Naive thymus-derived CD4-positive, alpha-beta T cell (primary cell): ENCODE measurements around the gene CDK8. TPM values are rescaled to one million over a fixed set of nuclear protein-coding genes. Genes with fewer than 3 reads are reported as not detected.

Source experiments
- ATAC-seq: fragments of 150-1000 bp; cut with Tn5 transposase; 2 replicates; pipeline ENCODE4 v1.10.0; 2021; ENCODE audit warnings: mild to moderate bottlenecking, moderate library complexity
- CTCF ChIA-PET: fragments of 350-600 bp; sonication (Branson Sonifier 250); formaldehyde crosslinking; loops from one replicate; lab custom pipeline; 2021; ENCODE audit warnings: antibody characterized with exemption; lab: Charles Lee
- POLR2A ChIA-PET: fragments of 350-600 bp; sonication (Branson Sonifier 250); formaldehyde crosslinking; loops from one replicate; lab custom pipeline; 2021; ENCODE audit warnings: antibody characterized with exemption, inconsistent platforms; lab: Charles Lee
- DNase-seq, 9 donors: peaks; one replicate each; pipeline versions ENCODE4 v3.0.0 to v3.0.0-alpha.2; 2020 to 2022; ENCODE audit warnings: mixed read lengths in 1 of 9
- H3K27ac ChIP-seq: one replicate; pipeline ENCODE4 v1.7.0; 2013; ENCODE audit warnings: mild to moderate bottlenecking, low read depth, low read length, moderate library complexity
- H3K27me3 ChIP-seq, 2 donors: one replicate each; pipeline ENCODE4 v1.7.0; 2013; ENCODE audit warnings: low read length in 2 of 2, mild to moderate bottlenecking in 2 of 2, moderate library complexity in 2 of 2; ENCODE audit not compliant: control insufficient read depth in 2 of 2, insufficient read depth in 2 of 2
- H3K36me3 ChIP-seq, 3 experiments: 1 replicate in 2 of 3; 2 replicates in 1 of 3; pipeline ENCODE4 v1.7.0; 2013; ENCODE audit warnings: low read length in 3 of 3, mild to moderate bottlenecking in 3 of 3, moderate library complexity in 1 of 3; ENCODE audit not compliant: insufficient read depth in 3 of 3, control insufficient read depth in 2 of 3
- H3K4me1 ChIP-seq, 2 donors: one replicate each; pipeline ENCODE4 v1.7.0; 2013; ENCODE audit warnings: low read length in 2 of 2, mild to moderate bottlenecking in 2 of 2, moderate library complexity in 1 of 2; ENCODE audit not compliant: control insufficient read depth in 2 of 2, insufficient read depth in 2 of 2
- H3K4me3 ChIP-seq: 2 replicates; pipeline ENCODE4 v1.7.0; 2013; ENCODE audit warnings: mild to moderate bottlenecking, low read length
- H3K9me3 ChIP-seq, 3 experiments: 1 replicate in 2 of 3; 2 replicates in 1 of 3; pipeline ENCODE4 v1.7.0; 2013; ENCODE audit warnings: low read length in 3 of 3; ENCODE audit not compliant: control insufficient read depth in 2 of 3
- H3K27ac Mint-ChIP-seq, 9 donors: one replicate each; pipeline ENCODE4 v1.8.0; 2020 to 2022; ENCODE audit warnings: mixed read lengths in 9 of 9, mild to moderate bottlenecking in 8 of 9, moderate library complexity in 5 of 9, inconsistent platforms in 2 of 9
- H3K27me3 Mint-ChIP-seq, 5 donors: one replicate each; pipeline ENCODE4 v1.8.0; 2021 to 2022; ENCODE audit warnings: mixed read lengths in 5 of 5, mild to moderate bottlenecking in 1 of 5
- H3K36me3 Mint-ChIP-seq, 5 donors: one replicate each; pipeline ENCODE4 v1.8.0; 2020 to 2022; ENCODE audit warnings: mixed read lengths in 5 of 5, mild to moderate bottlenecking in 3 of 5, inconsistent platforms in 1 of 5
- H3K4me1 Mint-ChIP-seq, 7 donors: one replicate each; pipeline ENCODE4 v1.8.0; 2020 to 2022; ENCODE audit warnings: mixed read lengths in 7 of 7, mild to moderate bottlenecking in 3 of 7, inconsistent platforms in 1 of 7
- H3K4me3 Mint-ChIP-seq, 10 donors: one replicate each; pipeline ENCODE4 v1.8.0; 2020 to 2022; ENCODE audit warnings: mild to moderate bottlenecking in 10 of 10, mixed read lengths in 10 of 10, moderate library complexity in 6 of 10, inconsistent platforms in 2 of 10
- H3K9me3 Mint-ChIP-seq, 11 donors: one replicate each; pipeline ENCODE4 v1.8.0; 2020 to 2022; ENCODE audit warnings: mixed read lengths in 11 of 11, mild to moderate bottlenecking in 4 of 11, inconsistent platforms in 1 of 11, moderate library complexity in 1 of 11
- intact Hi-C, 2 donors: fragments of 100-400 bp; cut with micrococcal nuclease; formaldehyde crosslinking; loops; one replicate each; pipeline ENCODE4 v1.15.1; 2023
- polyA plus RNA-seq, 2 donors: library from polyadenylated mRNA; unstranded; fragments of 300-500 nt; fragmentation: Illumina TruSeq; gene quantifications; one replicate each; pipeline ENCODE4 v1.2.3, GENCODE V29; 2021
- total RNA-seq, 6 experiments: library from RNA in 5 of 6; stranded (reverse) in 5 of 6; gene quantifications; 1 replicate in 5 of 6; 2 replicates in 1 of 6; pipeline ENCODE4 v1.2.3 and lab custom pipeline; 2021 to 2026

Gene CDK8
- total and polyA plus RNA-seq, 7 experiments from 2014 or later = 5.5 to 14.0 (median 10.8) TPM

- ATAC-seq = no peak
- no peak overlapping the region for H3K4me3 Mint-ChIP-seq
- Histone ChIP-seq H3K4me3 (no peak overlapping the region), H3K27me3 (no peaks in the 10 kb centered on the region), H3K4me1 (peaks cover 0 to 4% of the 10 kb centered on the region in 2 donors), H3K9me3 (no peaks in the 10 kb centered on the region), H3K27ac (no peak overlapping the region), H3K36me3 (peaks cover 0 to 7% (median 0%) of the 10 kb centered on the region in 3 experiments)
- intact Hi-C loops = loop anchor here in 1 of 2 donors (10.0 kb wide), 1 partner anchor 200 kb away; no protein-coding TSS in a partner anchor
- H3K27me3 Mint-ChIP-seq = no peaks in the 10 kb centered on the region
- H3K36me3 Mint-ChIP-seq = peaks cover 3 to 37% (median 16%) of the 10 kb centered on the region in 5 donors
- no peaks in the 10 kb centered on the region for H3K9me3 Mint-ChIP-seq
- H3K4me1 Mint-ChIP-seq = peaks cover 5 to 18% (median 14%) of the 10 kb centered on the region in 7 donors
- ChIA-PET CTCF (interaction anchor here (0.7 kb wide), 1 partner anchor 11 kb away, joined by 4 read pairs; no protein-coding TSS in a partner anchor), POLR2A (no interaction called here)
- no peak for DNase-seq
- H3K27ac Mint-ChIP-seq = no peak overlapping the region
Measured at GRCh38 chr13:26384587-26384986, 130.7 kb downstream of the CDK8 start.

GRCh38 chr13:26386026-26386425 lies 132.1 kb downstream of the CDK8 start:
- ChIA-PET POLR2A (no interaction called here), CTCF (no interaction called here)
- Mint-ChIP-seq H3K36me3 (peaks cover 7 to 42% (median 21%) of the 10 kb centered on the region in 5 donors), H3K4me1 (peaks cover 2 to 10% (median 10%) of the 10 kb centered on the region in 7 donors), H3K4me3 (no peak overlapping the region), H3K9me3 (no peaks in the 10 kb centered on the region), H3K27ac (no peak overlapping the region), H3K27me3 (no peaks in the 10 kb centered on the region)
- Histone ChIP-seq H3K27ac (no peak overlapping the region), H3K4me3 (no peak overlapping the region), H3K27me3 (no peaks in the 10 kb centered on the region), H3K9me3 (no peaks in the 10 kb centered on the region), H3K36me3 (peaks cover 0 to 7% (median 0%) of the 10 kb centered on the region in 3 experiments), H3K4me1 (peaks cover 0 to 4% of the 10 kb centered on the region in 2 donors)
- ATAC-seq (no peak), DNase-seq (no peak)
- intact Hi-C loops = loop anchor here in 1 of 2 donors (10.0 kb wide), 1 partner anchor 201 kb away; no protein-coding TSS in a partner anchor

GRCh38 chr13:26390203-26390602 lies 136.3 kb downstream of the CDK8 start:
- Mint-ChIP-seq H3K4me1 (peaks cover 0 to 5% (median 0%) of the 10 kb centered on the region in 7 donors), H3K4me3 (no peak overlapping the region), H3K27me3 (no peaks in the 10 kb centered on the region), H3K9me3 (no peaks in the 10 kb centered on the region), H3K27ac (peak overlapping the region in 1 of 9 donors; percentile 43), H3K36me3 (peaks cover 7 to 37% (median 25%) of the 10 kb centered on the region in 5 donors)
- intact Hi-C loops = no loop called here
- ChIA-PET POLR2A (no interaction called here), CTCF (no interaction called here)
- Histone ChIP-seq H3K27ac (no peak overlapping the region), H3K27me3 (no peaks in the 10 kb centered on the region), H3K4me1 (no peaks in the 10 kb centered on the region), H3K9me3 (no peaks in the 10 kb centered on the region), H3K4me3 (no peak overlapping the region), H3K36me3 (peaks cover 0 to 10% (median 0%) of the 10 kb centered on the region in 3 experiments)
- no peak for ATAC-seq
- no peak for DNase-seq

GRCh38 chr13:26400545-26400944 lies 146.6 kb downstream of the CDK8 start:
- no peak for DNase-seq
- Mint-ChIP-seq H3K27ac (no peak overlapping the region), H3K9me3 (no peaks in the 10 kb centered on the region), H3K4me1 (no peaks in the 10 kb centered on the region), H3K4me3 (no peak overlapping the region), H3K36me3 (peaks cover 0 to 54% (median 19%) of the 10 kb centered on the region in 5 donors), H3K27me3 (no peaks in the 10 kb centered on the region)
- no peak for ATAC-seq
- CTCF ChIA-PET = no interaction called here
- POLR2A ChIA-PET = no interaction called here
- Histone ChIP-seq H3K4me1 (no peaks in the 10 kb centered on the region), H3K36me3 (peaks cover 0 to 30% (median 0%) of the 10 kb centered on the region in 3 experiments), H3K27me3 (no peaks in the 10 kb centered on the region), H3K9me3 (no peaks in the 10 kb centered on the region), H3K27ac (no peak overlapping the region), H3K4me3 (no peak overlapping the region)
- intact Hi-C loops = no loop called here

- DNase-seq (no peak), ATAC-seq (no peak)
- H3K4me3 ChIP-seq = no peak overlapping the region
- H3K9me3 Mint-ChIP-seq = no peaks in the 10 kb centered on the region
- H3K4me3 Mint-ChIP-seq = no peak overlapping the region
- H3K4me1 ChIP-seq = no peaks in the 10 kb centered on the region
- ChIA-PET POLR2A (no interaction called here), CTCF (no interaction called here)
- peaks cover 0 to 30% (median 0%) of the 10 kb centered on the region in 3 experiments for H3K36me3 ChIP-seq
- peaks cover 0 to 57% (median 19%) of the 10 kb centered on the region in 5 donors for H3K36me3 Mint-ChIP-seq
- H3K9me3 ChIP-seq = no peaks in the 10 kb centered on the region
- H3K27ac ChIP-seq = no peak overlapping the region
- no peaks in the 10 kb centered on the region for H3K27me3 Mint-ChIP-seq
- no peak overlapping the region for H3K27ac Mint-ChIP-seq
- no peaks in the 10 kb centered on the region for H3K4me1 Mint-ChIP-seq
- no peaks in the 10 kb centered on the region for H3K27me3 ChIP-seq
- intact Hi-C loops = no loop called here
Measured at GRCh38 chr13:26401069-26401468, 147.1 kb downstream of the CDK8 start.

GRCh38 chr13:26401578-26402021 lies 147.7 kb downstream of the CDK8 start:
- Mint-ChIP-seq H3K4me3 (no peak overlapping the region), H3K36me3 (peaks cover 2 to 61% (median 23%) of the 10 kb centered on the region in 5 donors)
- POLR2A ChIA-PET = no interaction called here

GRCh38 chr13:26406791-26407190 lies 152.9 kb downstream of the CDK8 start:
- Histone ChIP-seq H3K27ac (no peak overlapping the region), H3K36me3 (peaks cover 0 to 18% (median 0%) of the 10 kb centered on the region in 3 experiments), H3K4me1 (no peaks in the 10 kb centered on the region), H3K9me3 (no peaks in the 10 kb centered on the region), H3K27me3 (no peaks in the 10 kb centered on the region), H3K4me3 (no peak overlapping the region)
- ATAC-seq (no peak), DNase-seq (no peak)
- ChIA-PET CTCF (no interaction called here), POLR2A (no interaction called here)
- Mint-ChIP-seq H3K4me1 (no peaks in the 10 kb centered on the region), H3K36me3 (peaks cover 0 to 55% (median 31%) of the 10 kb centered on the region in 5 donors), H3K9me3 (no peaks in the 10 kb centered on the region), H3K27ac (no peak overlapping the region), H3K27me3 (no peaks in the 10 kb centered on the region), H3K4me3 (no peak overlapping the region)
- intact Hi-C loops = no loop called here

More at GRCh38 chr13:26401578-26402021, 147.7 kb downstream of the CDK8 start:
- no peak for DNase-seq
- intact Hi-C loops = no loop called here
- Histone ChIP-seq H3K36me3 (peaks cover 0 to 30% (median 0%) of the 10 kb centered on the region in 3 experiments), H3K27me3 (no peaks in the 10 kb centered on the region), H3K9me3 (no peaks in the 10 kb centered on the region), H3K4me3 (no peak overlapping the region), H3K27ac (no peak overlapping the region), H3K4me1 (no peaks in the 10 kb centered on the region)
- Mint-ChIP-seq H3K9me3 (no peaks in the 10 kb centered on the region), H3K27me3 (no peaks in the 10 kb centered on the region), H3K4me1 (no peaks in the 10 kb centered on the region), H3K27ac (peak overlapping the region in 1 of 9 donors; percentile 21)
- CTCF ChIA-PET = no interaction called here
- no peak for ATAC-seq
